Spleen (tissue), 7 donors: ENCODE data around the gene PHF21B.

Source experiments
- CTCF ChIP-seq, 11 experiments: fragments of 200-600 bp in 7 of 11; fragments of 450-650 bp in 4 of 11; sonication (generic) in 4 of 11; IDR thresholded peaks in 8 of 11; conservative IDR thresholded peaks in 3 of 11; 1 replicate in 7 of 11; 2 replicates in 4 of 11; pipeline versions ENCODE4 v1.4.0 to v1.8.0; 2016 to 2021; ENCODE audit warnings: antibody characterized with exemption in 11 of 11, inconsistent platforms in 4 of 11, mild to moderate bottlenecking in 1 of 11
- POLR2A ChIP-seq, 3 donors: fragments of 450-650 bp; IDR thresholded peaks; one replicate each; pipeline ENCODE4 v1.5.1; 2017; ENCODE audit warnings: antibody characterized with exemption in 3 of 3, mild to moderate bottlenecking in 1 of 3
- POLR2AphosphoS5 ChIP-seq, 3 donors: sonication (generic); formaldehyde crosslinking; IDR thresholded peaks; one replicate each; pipeline ENCODE4 v1.5.1; 2017; ENCODE audit warnings: antibody characterized with exemption in 3 of 3
- donor health status: DM: no; HTN: no; CAD: no; lungs with moderate emphysema.
- donor health status: DM: no; HTN: no; CAD: no.
- donor health status: DM: no; HTN: no; CAD: no.

DNA sequence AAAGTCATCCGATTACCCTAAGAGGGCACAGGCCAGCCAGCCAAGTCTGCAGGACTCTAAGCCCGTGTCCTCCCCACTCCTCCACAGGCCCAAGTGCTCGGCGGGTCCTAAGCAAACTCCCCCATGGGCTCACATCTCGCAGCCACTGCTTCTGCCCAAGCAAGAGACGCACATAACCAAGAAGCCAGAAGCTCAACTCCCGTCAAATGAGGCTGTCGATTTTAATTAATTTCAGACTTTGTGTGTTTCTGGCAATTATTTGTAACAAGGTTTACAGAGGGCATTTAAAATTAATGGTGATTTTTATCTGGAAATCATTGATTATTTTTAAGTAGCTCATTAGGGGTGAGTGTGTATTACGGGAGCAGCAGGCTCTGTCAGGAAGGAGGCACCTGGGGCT is 27.4 kb downstream of the PHF21B start:
- TF ChIP-seq CTCF (IDR thresholded peaks at IDR 0.05 in 8 of 11, conservative IDR thresholded peaks at IDR 0.05 in 3 of 11) (no peak), POLR2A (IDR thresholded peaks at IDR 0.05) (no peak), POLR2AphosphoS5 (IDR thresholded peaks at IDR 0.05) (no peak)
